Loucy (cell line): ENCODE data around the gene ATP5MG.

Source experiments
- H2AFZ ChIP-seq: fragments of 200-600 bp; sonication (generic); 2 replicates; pipeline ENCODE4 v1.6.0; 2016; ENCODE audit warnings: antibody characterized with exemption, mild to moderate bottlenecking, low read length, moderate library complexity
- H3F3A ChIP-seq: fragments of 200-600 bp; 2 replicates; pipeline ENCODE4 v1.6.0; 2016; ENCODE audit warnings: antibody characterized with exemption, low read depth, mild to moderate bottlenecking
- H3K27me3 ChIP-seq: fragments of 200-600 bp; sonication (generic); 2 replicates; pipeline ENCODE4 v1.6.1; 2014; ENCODE audit warnings: low read length, mild to moderate bottlenecking; ENCODE audit not compliant: insufficient read depth, poor library complexity, severe bottlenecking
- H3K36me3 ChIP-seq: fragments of 200-600 bp; sonication (generic); 2 replicates; pipeline ENCODE4 v1.6.1; 2016; ENCODE audit warnings: low read length; ENCODE audit not compliant: insufficient read depth
- H3K4me1 ChIP-seq: fragments of 200-600 bp; sonication (generic); 2 replicates; pipeline ENCODE4 v1.5.1; 2014; ENCODE audit warnings: low read length, mild to moderate bottlenecking; ENCODE audit not compliant: insufficient read depth, poor library complexity, severe bottlenecking
- H3K4me2 ChIP-seq: fragments of 200-600 bp; sonication (generic); 2 replicates; pipeline ENCODE4 v1.6.0; 2014; ENCODE audit warnings: antibody characterized with exemption, low read length, low read depth, mild to moderate bottlenecking; ENCODE audit not compliant: poor library complexity, severe bottlenecking
- H3K4me3 ChIP-seq: fragments of 200-600 bp; sonication (generic); 2 replicates; pipeline ENCODE4 v1.5.1; 2014; ENCODE audit warnings: low read length, mild to moderate bottlenecking, mixed read lengths; ENCODE audit not compliant: poor library complexity, severe bottlenecking
- H3K79me2 ChIP-seq: fragments of 200-600 bp; sonication (generic); 2 replicates; pipeline ENCODE4 v1.6.1; 2014; ENCODE audit warnings: low read length; ENCODE audit not compliant: insufficient read depth
- H3K9ac ChIP-seq: fragments of 200-600 bp; sonication (generic); 2 replicates; pipeline ENCODE4 v1.6.0; 2014; ENCODE audit warnings: mild to moderate bottlenecking, low read depth, low read length, moderate library complexity; ENCODE audit not compliant: poor library complexity, severe bottlenecking
- H3K9me2 ChIP-seq: fragments of 200-600 bp; sonication (generic); replicated peaks from 2 replicates; pipeline ENCODE4 v1.6.1; 2016; ENCODE audit warnings: low read depth, low read length, mixed read lengths
- H3K9me3 ChIP-seq: fragments of 200-600 bp; sonication (generic); 2 replicates; pipeline ENCODE4 v1.6.1; 2014; ENCODE audit warnings: mild to moderate bottlenecking, antibody characterized with exemption, low read length, low read depth; ENCODE audit not compliant: insufficient read depth
- H4K20me1 ChIP-seq: fragments of 200-600 bp; sonication (generic); 2 replicates; pipeline ENCODE4 v1.6.0; 2014; ENCODE audit warnings: antibody characterized with exemption, low read length, mild to moderate bottlenecking; ENCODE audit not compliant: insufficient read depth, poor library complexity, severe bottlenecking
- CTCF ChIP-seq: fragments of 200-600 bp; sonication (generic); conservative IDR thresholded peaks from 2 replicates; pipeline ENCODE4 v1.5.1; 2014; ENCODE audit warnings: mild to moderate bottlenecking, antibody characterized with exemption, low read length
- EZH2phosphoT487 ChIP-seq: fragments of 200-600 bp; IDR thresholded peaks from 2 replicates; pipeline ENCODE4 v1.6.1; 2018; ENCODE audit warnings: antibody characterized with exemption, mild to moderate bottlenecking, moderate library complexity, borderline replicate concordance

The ATP5MG gene

GRCh38 chr11:118450451-118450850 is 49.0 kb downstream of the ATP5MG start:
- TF ChIP-seq EZH2phosphoT487: no peak
- TF ChIP-seq CTCF: no peak
- Histone ChIP-seq H2AFZ (no peak overlapping the region), H3K4me1 (peaks cover 18% of the 10 kb centered on the region), H3K27me3 (no peaks in the 10 kb centered on the region), H3K4me2 (no peak overlapping the region), H3K9me2 (no peaks in the 10 kb centered on the region), H3K9ac (no peak overlapping the region), H3F3A (no peaks in the 10 kb centered on the region), H3K36me3 (peaks cover 61% of the 10 kb centered on the region), H3K9me3 (no peaks in the 10 kb centered on the region), H3K4me3 (no peak overlapping the region), H4K20me1 (peaks cover 98% of the 10 kb centered on the region), H3K79me2 (peaks cover 99% of the 10 kb centered on the region)
